IMR-90 (cell line): Measurements from ENCODE around the gene SEC16A. TPM values are rescaled to one million over a fixed set of nuclear protein-coding genes. Genes with fewer than 3 reads are reported as not detected.

Experiments used
- ATAC-seq: fragments of 200-7000 bp; cut with Tn5 transposase; 2 replicates; pipeline ENCODE4 v1.9.1; 2020; ENCODE audit warnings: low read depth, mild to moderate bottlenecking, moderate library complexity
- BruUV-seq: library from RNA; stranded (reverse); fragments of 400-500 nt; replicated peaks from 2 replicates; lab custom pipeline; 2021; lab: Mats Ljungman, UMichigan
- CTCF ChIA-PET: fragments of 300-600 bp; formaldehyde crosslinking; extraction: SDS; loops from one replicate; lab custom pipeline; 2021; ENCODE audit warnings: antibody characterized with exemption; lab: Yijun Ruan, JAX
- POLR2A ChIA-PET: fragments of 300-600 bp; sonication (Branson Sonifier 250); formaldehyde crosslinking; loops from one replicate; lab custom pipeline; 2022; ENCODE audit warnings: antibody characterized with exemption; ENCODE audit not compliant: unreplicated experiment; lab: Charles Lee
- DNase-seq: peaks from one replicate; pipeline ENCODE4 v3.0.0; 2013
- H2AFZ ChIP-seq: replicated peaks from 2 replicates; pipeline ENCODE3; 2013; ENCODE audit warnings: low read length, mild to moderate bottlenecking; ENCODE audit not compliant: poor library complexity
- H2AK5ac ChIP-seq: 2 replicates; pipeline ENCODE4 v1.6.1; 2013; ENCODE audit warnings: low read depth, low read length, inconsistent platforms
- H2AK9ac ChIP-seq: replicated peaks from 2 replicates; pipeline ENCODE3; 2013; ENCODE audit warnings: mild to moderate bottlenecking, low read depth, low read length, moderate library complexity; ENCODE audit not compliant: poor library complexity
- H2BK120ac ChIP-seq: 2 replicates; pipeline ENCODE4 v1.6.1; 2013; ENCODE audit warnings: low read depth, low read length, inconsistent platforms
- H2BK15ac ChIP-seq: 3 replicates; pipeline ENCODE4 v1.6.1; 2013; ENCODE audit warnings: low read depth, low read length, inconsistent platforms
- H2BK20ac ChIP-seq: 2 replicates; pipeline ENCODE4 v1.6.1; 2013; ENCODE audit warnings: low read depth, mild to moderate bottlenecking, inconsistent platforms, low read length, moderate library complexity
- H2BK5ac ChIP-seq: 2 replicates; pipeline ENCODE4 v1.6.1; 2013; ENCODE audit warnings: mild to moderate bottlenecking, low read depth, low read length, inconsistent platforms; ENCODE audit not compliant: poor library complexity, severe bottlenecking
- H3K14ac ChIP-seq: replicated peaks from 2 replicates; pipeline ENCODE4 v1.6.1; 2013; ENCODE audit warnings: low read depth, low read length, inconsistent platforms
- H3K18ac ChIP-seq: 2 replicates; pipeline ENCODE4 v1.6.1; 2013; ENCODE audit warnings: low read depth, low read length, control low read depth
- H3K23ac ChIP-seq: 2 replicates; pipeline ENCODE4 v1.6.1; 2013; ENCODE audit warnings: low read depth, low read length, inconsistent platforms
- H3K27ac ChIP-seq: 2 replicates; pipeline ENCODE4 v1.5.1; 2013; ENCODE audit warnings: mild to moderate bottlenecking, control low read depth, low read length; ENCODE audit not compliant: insufficient read depth
- H3K27me3 ChIP-seq: 2 replicates; pipeline ENCODE4 v1.6.1; 2013; ENCODE audit warnings: low read length; ENCODE audit not compliant: control insufficient read depth, insufficient read depth
- H3K36me3 ChIP-seq: 2 replicates; pipeline ENCODE4 v1.6.1; 2013; ENCODE audit warnings: low read length, mixed read lengths; ENCODE audit not compliant: control insufficient read depth, insufficient read depth
- H3K4ac ChIP-seq: 2 replicates; pipeline ENCODE4 v1.6.1; 2013; ENCODE audit warnings: low read depth, low read length, inconsistent platforms
- H3K4me1 ChIP-seq: 2 replicates; pipeline ENCODE4 v1.6.1; 2013; ENCODE audit warnings: low read length, mixed read lengths; ENCODE audit not compliant: control insufficient read depth, insufficient read depth
- H3K4me2 ChIP-seq: 2 replicates; pipeline ENCODE4 v1.6.1; 2013; ENCODE audit warnings: low read depth, mild to moderate bottlenecking, control low read depth, low read length, moderate library complexity
- H3K4me3 ChIP-seq: 2 replicates; pipeline ENCODE4 v1.5.1; 2013; ENCODE audit warnings: low read depth, mild to moderate bottlenecking, control low read depth, low read length, moderate library complexity; ENCODE audit not compliant: insufficient read depth
- H3K56ac ChIP-seq: 2 replicates; pipeline ENCODE4 v1.6.1; 2013; ENCODE audit warnings: low read length, inconsistent platforms; ENCODE audit not compliant: insufficient read depth; ENCODE audit errors: extremely low read depth
- H3K79me1 ChIP-seq, 2 experiments: 2 replicates each; pipeline ENCODE4 v1.6.1; 2013; ENCODE audit warnings: low read length in 2 of 2, inconsistent platforms in 1 of 2, low read depth in 1 of 2
- H3K9ac ChIP-seq: 2 replicates; pipeline ENCODE4 v1.6.1; 2013; ENCODE audit warnings: low read depth, low read length, control low read depth
- H3K9me1 ChIP-seq: 2 replicates; pipeline ENCODE4 v1.6.1; 2013; ENCODE audit warnings: low read length, inconsistent platforms; ENCODE audit not compliant: insufficient read depth
- H3K9me3 ChIP-seq: 2 replicates; pipeline ENCODE4 v1.6.1; 2013; ENCODE audit warnings: low read length; ENCODE audit not compliant: control insufficient read depth, insufficient read depth
- H4K20me1 ChIP-seq: 2 replicates; pipeline ENCODE4 v1.6.1; 2013; ENCODE audit warnings: low read length, inconsistent platforms; ENCODE audit not compliant: insufficient read depth
- H4K5ac ChIP-seq: 2 replicates; pipeline ENCODE4 v1.6.1; 2013; ENCODE audit warnings: mild to moderate bottlenecking, low read depth, low read length, control low read depth
- H4K8ac ChIP-seq, 2 experiments: 2 replicates each; pipeline ENCODE4 v1.6.1; 2013; ENCODE audit warnings: low read depth in 2 of 2, low read length in 2 of 2, control low read depth in 1 of 2, inconsistent platforms in 1 of 2
- H4K91ac ChIP-seq: 2 replicates; pipeline ENCODE4 v1.6.1; 2013; ENCODE audit warnings: low read depth, low read length, inconsistent platforms; ENCODE audit not compliant: insufficient read depth
- BHLHE40 ChIP-seq: fragments of 150-350 bp; IDR thresholded peaks from 2 replicates; pipeline ENCODE4 v1.6.1; 2016; ENCODE audit warnings: mild to moderate bottlenecking, low read depth, low read length
- CEBPB ChIP-seq: IDR thresholded peaks from 2 replicates; pipeline ENCODE4 v1.6.1; 2012; ENCODE audit warnings: low read depth, low read length, improper control_type of control experiment
- CHD1 ChIP-seq: IDR thresholded peaks from 2 replicates; pipeline ENCODE4 v1.6.1; 2012; ENCODE audit warnings: low read depth, low read length, improper control_type of control experiment
- CTCF ChIP-seq: conservative IDR thresholded peaks from 2 replicates; pipeline ENCODE4 v1.5.1; 2012; ENCODE audit warnings: mild to moderate bottlenecking, low read depth, low read length, improper control_type of control experiment
- ELK1 ChIP-seq: fragments of 150-350 bp; IDR thresholded peaks from 2 replicates; pipeline ENCODE4 v1.6.1; 2016; ENCODE audit warnings: low read depth, mild to moderate bottlenecking, low read length, moderate library complexity, borderline replicate concordance
- MAFK ChIP-seq: IDR thresholded peaks from 2 replicates; pipeline ENCODE4 v1.6.1; 2012; ENCODE audit warnings: low read depth, low read length, improper control_type of control experiment
- MAZ ChIP-seq: IDR thresholded peaks from 2 replicates; pipeline ENCODE4 v1.6.1; 2012; ENCODE audit warnings: low read depth, mild to moderate bottlenecking, low read length, improper control_type of control experiment, moderate library complexity, borderline replicate concordance
- NFE2L2 ChIP-seq: fragments of 150-350 bp; IDR thresholded peaks from 2 replicates; pipeline ENCODE4 v1.6.1; 2016; ENCODE audit warnings: low read depth, mild to moderate bottlenecking, low read length
- POLR2A ChIP-seq: IDR thresholded peaks from 2 replicates; pipeline ENCODE4 v1.6.1; 2012; ENCODE audit warnings: mild to moderate bottlenecking, low read depth, low read length
- RAD21 ChIP-seq: IDR thresholded peaks from 2 replicates; pipeline ENCODE4 v1.6.1; 2012; ENCODE audit warnings: low read length, improper control_type of control experiment
- SMC3 ChIP-seq: fragments of 150-350 bp; IDR thresholded peaks from 2 replicates; pipeline ENCODE4 v1.6.1; 2016; ENCODE audit warnings: low read depth, mild to moderate bottlenecking, antibody characterized with exemption, low read length, moderate library complexity
- USF2 ChIP-seq: fragments of 150-350 bp; IDR thresholded peaks from 2 replicates; pipeline ENCODE4 v1.6.1; 2017; ENCODE audit warnings: mild to moderate bottlenecking, antibody characterized with exemption, low read length, low read depth
- WGBS, 2 experiments: methylation state at CpG; one replicate each; pipeline versions ENCODE4 v1.1.5 to v1.1.7; 2013; ENCODE audit warnings: missing lambda C conversion rate in 2 of 2; ENCODE audit not compliant: insufficient read length in 1 of 2; ENCODE audit errors: extremely low coverage in 2 of 2; 5-methylcytosine and 5-hydroxymethylcytosine counted together
- dilution Hi-C: fragments of 300-500 bp; cut with HindIII; formaldehyde crosslinking; loops from one replicate; pipeline ENCODE4 v1.14.3; 2018; ENCODE audit warnings: low sequenced_read_pairs; ENCODE audit not compliant: unreplicated experiment
- in situ Hi-C: fragments of 300-500 bp; cut with MboI; formaldehyde crosslinking; loops from 3 replicates; pipeline ENCODE4 v1.14.3; 2019; ENCODE audit warnings: low sequenced_read_pairs, inconsistent platforms, mixed read lengths
- intact Hi-C: fragments of 100-400 bp; cut with micrococcal nuclease; formaldehyde crosslinking; loops from 2 replicates; pipeline ENCODE4 v1.10.0; 2022
- polyA plus RNA-seq, 3 experiments: library from polyadenylated mRNA; depleted of rRNA; stranded (reverse); fragments of >200 nt; gene quantifications; 2 replicates each; pipeline ENCODE4 v1.2.3, GENCODE V29; 2012; ENCODE audit warnings: low replicate concordance in 1 of 3
- total RNA-seq: library from RNA; depleted of rRNA; stranded (reverse); fragments of >200 nt; gene quantifications from 2 replicates; pipeline ENCODE4 v1.2.3, GENCODE V29; 2012

Gene SEC16A
- total and polyA plus RNA-seq, 2 of the 4 experiments (the other 2 are of a cell fraction) = 12.2 to 48.1 TPM

GRCh38 chr9:136485049-136486045 is 2.5 kb upstream of the SEC16A start:
- Histone ChIP-seq H3K36me3 (no peaks in the 10 kb centered on the region), H4K20me1 (peaks cover 33% of the 10 kb centered on the region), H4K8ac (no peak overlapping the region), H3K27ac (no peak overlapping the region), H2BK5ac (no peak overlapping the region), H2AK9ac (peak overlapping the region; percentile 99), H3K4me3 (no peak overlapping the region), H2AK5ac (no peak overlapping the region), H4K5ac (no peak overlapping the region), H4K91ac (no peak overlapping the region), H3K27me3 (no peaks in the 10 kb centered on the region; the same call in 1 of the 2 replicates), H3K4me2 (no peak overlapping the region), H3K9me3 (no peaks in the 10 kb centered on the region), H3K9me1 (no peaks in the 10 kb centered on the region), H2BK120ac (no peak overlapping the region), H3K18ac (no peak overlapping the region), H2BK20ac (no peak overlapping the region), H2BK15ac (no peak overlapping the region), H2AFZ (peak overlapping the region; percentile 7), H3K56ac (no peak overlapping the region), H3K14ac (no peak overlapping the region), H3K23ac (no peak overlapping the region), H3K4me1 (peaks cover 8% of the 10 kb centered on the region; the same call in 1 of the 2 replicates), H3K4ac (no peak overlapping the region), H3K79me1 (peaks cover 0 to 7% of the 10 kb centered on the region in 2 experiments; a peak in 2 of 4 replicates), H3K9ac (no peak overlapping the region)
- ChIA-PET POLR2A (interaction anchor here (0.5 kb wide), 1 partner anchor 72 kb away, joined by 3 read pairs; no protein-coding TSS in a partner anchor), CTCF (interaction anchor here (0.6 to 3.1 kb wide), 6 partner anchors 140 to 208 kb away, joined by 3 to 16 read pairs (median 3); no protein-coding TSS in a partner anchor)
- in situ Hi-C loops = no loop called here
- DNase-seq (peak; percentile 61), ATAC-seq (peak; percentile 9; the same call in 1 of the 2 replicates)
- no TSS peak for BruUV-seq
- dilution Hi-C loops = no loop called here
- intact Hi-C loops = loop anchor here (1.0 to 2.0 kb wide), 2 partner anchors 61 to 146 kb away; partner anchors contain the start of gene NOTCH1
- WGBS, 2 experiments = 35% methylated on average over 9 of the region's 21 CpGs; no CpG with 5 or more reads in 1 of the 2 experiments
- TF ChIP-seq SMC3 = peak; percentile 95
- no peak for TF ChIP-seq CHD1
- no peak for TF ChIP-seq POLR2A
- TF ChIP-seq NFE2L2 = no peak
- no peak for TF ChIP-seq ELK1
- no peak for TF ChIP-seq BHLHE40
- TF ChIP-seq CEBPB = no peak
- no peak for TF ChIP-seq MAFK
- no peak for TF ChIP-seq USF2
- peak; percentile 85 for TF ChIP-seq CTCF
- no peak for TF ChIP-seq MAZ
- peak; percentile 86 for TF ChIP-seq RAD21
